ENCODE data around the gene COX19. TPM values are rescaled to one million over a fixed set of nuclear protein-coding genes. Genes with fewer than 3 reads are reported as not detected.
"Not testable (repeated sequence)": the region's sequence is repeated elsewhere in the genome, so short reads cannot be mapped to it uniquely, and the experiment has no call there.

Gene COX19
- polyA plus RNA-seq, 1 donor (not counting 4 experiments of a cell fraction or from before 2014, with no cell fraction given) = 6.2 TPM

DNA sequence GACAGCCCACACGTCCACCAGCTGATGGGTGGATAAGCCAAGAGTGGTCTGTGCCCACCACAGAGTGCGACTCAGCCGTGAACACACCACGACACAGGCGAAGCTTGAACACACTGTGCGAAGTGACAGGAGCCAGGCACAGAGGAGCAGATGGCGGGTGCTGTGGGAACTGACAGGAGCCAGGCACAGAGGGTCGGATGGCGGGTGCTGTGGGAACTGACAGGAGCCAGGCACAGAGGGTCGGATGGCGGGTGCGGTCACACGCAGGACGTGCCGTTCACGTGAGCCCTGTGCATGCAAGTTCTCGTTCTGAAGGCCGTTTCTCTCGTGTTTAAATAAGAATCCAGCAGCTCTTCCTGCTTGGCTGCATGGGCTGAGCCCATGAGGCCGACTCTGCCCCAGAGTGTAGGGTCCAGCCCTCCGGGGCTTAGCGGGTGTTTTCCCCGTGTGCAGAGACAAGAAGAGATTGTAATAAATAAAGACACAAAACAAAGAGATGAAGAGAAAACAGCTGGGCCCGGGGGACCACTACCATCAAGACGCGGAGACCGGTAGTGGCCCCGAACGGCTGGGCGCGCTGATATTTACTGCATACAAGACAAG, 15.0 kb downstream of the COX19 start:
- H3K4me2 ChIP-seq (ENCODE audit: control insufficient read depth, extremely low read depth, insufficient read depth, low read depth, low read length) = no peak overlapping the region
- no peaks in the 10 kb centered on the region for H4K20me1 ChIP-seq (ENCODE audit: control insufficient read depth, extremely low read depth, insufficient read depth, low read length)
- DNase-seq (ENCODE audit: low read depth, low spot score) (no peak), FAIRE-seq (no peak)
- H3K9ac ChIP-seq (ENCODE audit: control insufficient read depth, extremely low read depth, insufficient read depth, low read length) = no peak overlapping the region
- TF ChIP-seq, protein P1, sequence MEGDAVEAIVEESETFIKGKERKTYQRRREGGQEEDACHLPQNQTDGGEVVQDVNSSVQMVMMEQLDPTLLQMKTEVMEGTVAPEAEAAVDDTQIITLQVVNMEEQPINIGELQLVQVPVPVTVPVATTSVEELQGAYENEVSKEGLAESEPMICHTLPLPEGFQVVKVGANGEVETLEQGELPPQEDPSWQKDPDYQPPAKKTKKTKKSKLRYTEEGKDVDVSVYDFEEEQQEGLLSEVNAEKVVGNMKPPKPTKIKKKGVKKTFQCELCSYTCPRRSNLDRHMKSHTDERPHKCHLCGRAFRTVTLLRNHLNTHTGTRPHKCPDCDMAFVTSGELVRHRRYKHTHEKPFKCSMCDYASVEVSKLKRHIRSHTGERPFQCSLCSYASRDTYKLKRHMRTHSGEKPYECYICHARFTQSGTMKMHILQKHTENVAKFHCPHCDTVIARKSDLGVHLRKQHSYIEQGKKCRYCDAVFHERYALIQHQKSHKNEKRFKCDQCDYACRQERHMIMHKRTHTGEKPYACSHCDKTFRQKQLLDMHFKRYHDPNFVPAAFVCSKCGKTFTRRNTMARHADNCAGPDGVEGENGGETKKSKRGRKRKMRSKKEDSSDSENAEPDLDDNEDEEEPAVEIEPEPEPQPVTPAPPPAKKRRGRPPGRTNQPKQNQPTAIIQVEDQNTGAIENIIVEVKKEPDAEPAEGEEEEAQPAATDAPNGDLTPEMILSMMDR (optimal IDR thresholded peaks at IDR 0.05 in 1 of 3, IDR thresholded peaks at IDR 0.05 in 1 of 3, conservative IDR thresholded peaks at IDR 0.05 in 1 of 3; ENCODE audit: extremely low read depth in 1 of 3, insufficient read depth in 2 of 3, low read length in 3 of 3) = no peak
- no peak for TF ChIP-seq EZH2 (IDR thresholded peaks at IDR 0.05; ENCODE audit: low read length)
- H3K9me1 ChIP-seq (ENCODE audit: control insufficient read depth, extremely low read depth, insufficient read depth, low read length) = no peaks in the 10 kb centered on the region
- H3K9me3 ChIP-seq (ENCODE audit: control insufficient read depth, low read depth, low read length) = no peaks in the 10 kb centered on the region
- no peak overlapping the region for H3K27ac ChIP-seq (ENCODE audit: control insufficient read depth, insufficient read depth, low read length)
- H3K36me3 ChIP-seq (ENCODE audit: control insufficient read depth in 2 of 2, extremely low read depth in 1 of 2, insufficient read depth in 2 of 2, low read length in 2 of 2) = no peaks in the 10 kb centered on the region
- dilution Hi-C loops (cut with MboI; ENCODE audit: extremely low pct_ligation_motif_present, low sequenced_read_pairs) = no loop called here
- no peak overlapping the region for H2AFZ ChIP-seq (ENCODE audit: control insufficient read depth, low read length)
- peaks cover 15% of the 10 kb centered on the region for H3K27me3 ChIP-seq (ENCODE audit: control insufficient read depth, extremely low read depth, insufficient read depth, low read length)
- no peaks in the 10 kb centered on the region for H3K79me2 ChIP-seq (ENCODE audit: control insufficient read depth, insufficient read depth, low read length)
- no peaks in the 10 kb centered on the region for H3K4me1 ChIP-seq (ENCODE audit: control insufficient read depth, extremely low read depth, insufficient read depth, low read length)
- no peak overlapping the region for H3K4me3 ChIP-seq (ENCODE audit: control insufficient read depth in 2 of 3, extremely low read depth in 1 of 3, insufficient read depth in 2 of 3, low read depth in 1 of 3, low read length in 3 of 3)

DNA sequence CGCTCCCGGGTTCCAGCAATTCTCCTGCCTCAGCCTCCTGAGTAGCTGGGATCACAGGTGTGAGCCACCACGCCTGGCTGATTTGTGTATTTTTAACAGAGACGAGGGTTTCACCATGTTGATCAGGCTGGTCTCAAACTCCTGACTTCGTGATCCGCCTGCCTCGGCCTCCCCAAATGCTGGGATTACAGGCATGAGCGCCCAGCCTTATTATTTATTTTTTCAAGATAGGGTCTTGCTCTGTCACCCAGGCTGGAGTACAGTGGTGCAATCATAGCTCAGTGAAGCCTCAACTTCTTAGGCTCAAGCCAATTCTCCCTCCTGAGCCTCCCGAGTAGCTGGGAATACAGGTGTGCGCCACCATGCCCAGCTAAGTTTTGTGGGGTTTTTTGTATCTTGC, 15.6 kb downstream of the COX19 start:
- H3K4me3 ChIP-seq (ENCODE audit: control insufficient read depth in 2 of 3, extremely low read depth in 1 of 3, insufficient read depth in 2 of 3, low read depth in 1 of 3, low read length in 3 of 3); dilution Hi-C loops (cut with MboI; ENCODE audit: extremely low pct_ligation_motif_present, low sequenced_read_pairs); H3K9me3 ChIP-seq (ENCODE audit: control insufficient read depth, low read depth, low read length); FAIRE-seq; H3K9me1 ChIP-seq (ENCODE audit: control insufficient read depth, extremely low read depth, insufficient read depth, low read length); H3K9ac ChIP-seq (ENCODE audit: control insufficient read depth, extremely low read depth, insufficient read depth, low read length); H3K4me2 ChIP-seq (ENCODE audit: control insufficient read depth, extremely low read depth, insufficient read depth, low read depth, low read length); H3K4me1 ChIP-seq (ENCODE audit: control insufficient read depth, extremely low read depth, insufficient read depth, low read length); H2AFZ ChIP-seq (ENCODE audit: control insufficient read depth, low read length); H3K36me3 ChIP-seq (ENCODE audit: control insufficient read depth in 2 of 2, extremely low read depth in 1 of 2, insufficient read depth in 2 of 2, low read length in 2 of 2); DNase-seq (ENCODE audit: low read depth, low spot score); H4K20me1 ChIP-seq (ENCODE audit: control insufficient read depth, extremely low read depth, insufficient read depth, low read length); H3K79me2 ChIP-seq (ENCODE audit: control insufficient read depth, insufficient read depth, low read length); H3K27ac ChIP-seq (ENCODE audit: control insufficient read depth, insufficient read depth, low read length): not testable (repeated sequence)
- H3K27me3 ChIP-seq (ENCODE audit: control insufficient read depth, extremely low read depth, insufficient read depth, low read length) = peaks cover 21% of the 10 kb centered on the region

DNA sequence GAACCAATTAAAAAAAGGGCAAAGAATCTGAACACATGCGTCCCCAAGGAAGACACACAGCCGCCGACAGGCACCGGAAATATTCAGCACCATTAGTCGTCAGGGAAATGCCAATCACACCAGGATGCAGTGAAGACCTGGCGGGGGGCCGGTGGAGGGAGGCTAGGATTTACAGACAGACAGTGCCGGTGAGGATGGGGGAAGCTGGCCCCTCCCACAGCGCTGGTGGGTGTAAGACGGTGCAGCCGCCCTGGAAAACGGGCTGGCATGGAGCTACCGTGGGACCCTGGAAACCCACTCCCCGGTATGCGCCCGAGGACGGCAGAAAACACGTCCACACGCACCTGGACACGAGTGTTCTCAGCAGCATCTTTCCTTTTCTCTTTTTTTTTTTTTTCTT, 16.1 kb downstream of the COX19 start:
- H3K4me1 ChIP-seq (ENCODE audit: control insufficient read depth, extremely low read depth, insufficient read depth, low read length) = no peaks in the 10 kb centered on the region
- H3K9ac ChIP-seq (ENCODE audit: control insufficient read depth, extremely low read depth, insufficient read depth, low read length) = no peak overlapping the region
- H3K36me3 ChIP-seq (ENCODE audit: control insufficient read depth in 2 of 2, extremely low read depth in 1 of 2, insufficient read depth in 2 of 2, low read length in 2 of 2) = no peaks in the 10 kb centered on the region
- no peak for DNase-seq (ENCODE audit: low read depth, low spot score)
- no peaks in the 10 kb centered on the region for H3K9me3 ChIP-seq (ENCODE audit: control insufficient read depth, low read depth, low read length)
- dilution Hi-C loops (cut with MboI; ENCODE audit: extremely low pct_ligation_motif_present, low sequenced_read_pairs) = no loop called here
- peaks cover 21% of the 10 kb centered on the region for H3K27me3 ChIP-seq (ENCODE audit: control insufficient read depth, extremely low read depth, insufficient read depth, low read length)
- no peak overlapping the region for H3K27ac ChIP-seq (ENCODE audit: control insufficient read depth, insufficient read depth, low read length)
- H3K9me1 ChIP-seq (ENCODE audit: control insufficient read depth, extremely low read depth, insufficient read depth, low read length) = no peaks in the 10 kb centered on the region
- peaks cover 2% of the 10 kb centered on the region for H4K20me1 ChIP-seq (ENCODE audit: control insufficient read depth, extremely low read depth, insufficient read depth, low read length)
- FAIRE-seq = no peak
- no peaks in the 10 kb centered on the region for H3K79me2 ChIP-seq (ENCODE audit: control insufficient read depth, insufficient read depth, low read length)
- no peak overlapping the region for H3K4me2 ChIP-seq (ENCODE audit: control insufficient read depth, extremely low read depth, insufficient read depth, low read depth, low read length)
- H2AFZ ChIP-seq (ENCODE audit: control insufficient read depth, low read length) = no peak overlapping the region
- no peak for TF ChIP-seq EZH2 (IDR thresholded peaks at IDR 0.05; ENCODE audit: low read length)
- TF ChIP-seq, protein P1 (optimal IDR thresholded peaks at IDR 0.05 in 1 of 3, IDR thresholded peaks at IDR 0.05 in 1 of 3, conservative IDR thresholded peaks at IDR 0.05 in 1 of 3; ENCODE audit: extremely low read depth in 1 of 3, insufficient read depth in 2 of 3, low read length in 3 of 3) = no peak
- no peak overlapping the region for H3K4me3 ChIP-seq (ENCODE audit: control insufficient read depth in 2 of 3, extremely low read depth in 1 of 3, insufficient read depth in 2 of 3, low read depth in 1 of 3, low read length in 3 of 3)

Data from keratinocyte (primary cell).